Measurements from ENCODE around the gene TCERG1L.

TCERG1L gene

GRCh38 chr10:131094527-131095312, 216.8 kb downstream of the TCERG1L start:
- DNase-seq: no peak

GRCh38 chr10:131093795-131094366, 217.6 kb downstream of the TCERG1L start:
- DNase-seq: no peak

- DNase-seq: no peak
These were observed 218.2 kb downstream of the TCERG1L start for GRCh38 chr10:131093346-131093745.

- no peak for DNase-seq
These were observed 218.6 kb downstream of the TCERG1L start for GRCh38 chr10:131092876-131093275.

GRCh38 chr10:131092386-131092785, 219.1 kb downstream of the TCERG1L start:
- no peak for DNase-seq

GRCh38 chr10:131091682-131092081, 219.8 kb downstream of the TCERG1L start:
- no peak for DNase-seq

- DNase-seq: no peak
These were observed 220.5 kb downstream of the TCERG1L start for GRCh38 chr10:131090761-131091661.

- DNase-seq: no peak
These were observed 221.7 kb downstream of the TCERG1L start for GRCh38 chr10:131089861-131090260.

- DNase-seq: no peak
These were observed 222.4 kb downstream of the TCERG1L start for GRCh38 chr10:131089150-131089549.

GRCh38 chr10:131088619-131089018, 222.9 kb downstream of the TCERG1L start:
- no peak for DNase-seq

- no peak for DNase-seq
These were observed 223.9 kb downstream of the TCERG1L start for GRCh38 chr10:131087464-131088215.

- DNase-seq: no peak
These were observed 225.0 kb downstream of the TCERG1L start for GRCh38 chr10:131086511-131086910.

GRCh38 chr10:131086094-131086493, 225.4 kb downstream of the TCERG1L start:
- DNase-seq: no peak

- no peak for DNase-seq
These were observed 226.2 kb downstream of the TCERG1L start for GRCh38 chr10:131085091-131085860.

GRCh38 chr10:131084791-131085090, 226.8 kb downstream of the TCERG1L start:
- no peak for DNase-seq

GRCh38 chr10:131083915-131084790, 227.4 kb downstream of the TCERG1L start:
- peak in 1 of 2 donors; percentile 13 for DNase-seq

GRCh38 chr10:131082991-131083481, 228.5 kb downstream of the TCERG1L start:
- DNase-seq: no peak

- DNase-seq: no peak
These were observed 229.2 kb downstream of the TCERG1L start for GRCh38 chr10:131082201-131082850.

GRCh38 chr10:131081786-131082185, 229.7 kb downstream of the TCERG1L start:
- no peak for DNase-seq

GRCh38 chr10:131081376-131081775, 230.1 kb downstream of the TCERG1L start:
- DNase-seq: no peak
